Testis (tissue), 3 donors: ENCODE data around the gene S100A5. TPM values are rescaled to one million over a fixed set of nuclear protein-coding genes. Genes with fewer than 3 reads are reported as not detected.

Experiments used
- DNase-seq: peaks from one replicate; pipeline ENCODE4 v3.0.0-alpha.2; 2019
- H3K27ac ChIP-seq, 2 donors: fragments of 200-600 bp; sonication (generic); one replicate each; pipeline ENCODE4 v1.5.1; 2019
- H3K27me3 ChIP-seq: fragments of 200-600 bp; sonication (generic); one replicate; pipeline ENCODE4 v1.5.1; 2019
- H3K36me3 ChIP-seq: fragments of 200-600 bp; sonication (generic); one replicate; pipeline ENCODE4 v1.5.1; 2017; ENCODE audit warnings: low read depth; ENCODE audit errors: missing control alignments
- H3K4me1 ChIP-seq: fragments of 200-600 bp; sonication (generic); one replicate; pipeline ENCODE4 v1.5.1; 2019
- H3K4me3 ChIP-seq, 2 donors: fragments of 200-600 bp; sonication (generic); one replicate each; pipeline ENCODE4 v1.5.1; 2017 to 2019
- H3K9me3 ChIP-seq: fragments of 200-600 bp; sonication (generic); one replicate; pipeline ENCODE4 v1.5.1; 2017
- POLR2A ChIP-seq: fragments of 450-650 bp; IDR thresholded peaks from one replicate; pipeline ENCODE4 v1.6.1; 2017; ENCODE audit warnings: antibody characterized with exemption, mild to moderate bottlenecking, moderate library complexity
- WGBS, 2 donors: methylation state at CpG; one replicate each; pipeline ENCODE4 v1.1.5; 2018; 5-methylcytosine and 5-hydroxymethylcytosine counted together
- intact Hi-C: fragments of 100-400 bp; cut with DNase I; formaldehyde crosslinking; loops from one replicate; pipeline ENCODE4 v1.15.1; 2023; ENCODE audit warnings: low total_unique reads
- polyA plus RNA-seq: library from polyadenylated mRNA; stranded (reverse); fragments of 350-450 nt; fragmentation: Illumina TruSeq; extraction: RNeasy Lipid Tissue Mini Kit (QIAGEN cat#74804); gene quantifications from one replicate; pipeline ENCODE4 v1.2.3, GENCODE V29; 2014; ENCODE audit warnings: low read depth, low replicate concordance; ENCODE audit not compliant: insufficient read depth
- total RNA-seq, 2 donors: library from RNA; depleted of rRNA; stranded (reverse); fragments of >200 nt; gene quantifications; one replicate each; pipeline ENCODE4 v1.2.3, GENCODE V29; 2016
- TF ChIP-seq, protein P1 (sequence below), 3 experiments: fragments of 450-650 bp in 2 of 3; fragments of 200-600 bp in 1 of 3; sonication (generic) in 1 of 3; IDR thresholded peaks; one replicate each; pipeline ENCODE4 v1.5.1; 2016 to 2019; ENCODE audit warnings: antibody characterized with exemption in 3 of 3, mild to moderate bottlenecking in 2 of 3, moderate library complexity in 1 of 3

S100A5 gene
- total and polyA plus RNA-seq, 3 donors from 2014 or later: 1.3 TPM; not detected in 2

DNA sequence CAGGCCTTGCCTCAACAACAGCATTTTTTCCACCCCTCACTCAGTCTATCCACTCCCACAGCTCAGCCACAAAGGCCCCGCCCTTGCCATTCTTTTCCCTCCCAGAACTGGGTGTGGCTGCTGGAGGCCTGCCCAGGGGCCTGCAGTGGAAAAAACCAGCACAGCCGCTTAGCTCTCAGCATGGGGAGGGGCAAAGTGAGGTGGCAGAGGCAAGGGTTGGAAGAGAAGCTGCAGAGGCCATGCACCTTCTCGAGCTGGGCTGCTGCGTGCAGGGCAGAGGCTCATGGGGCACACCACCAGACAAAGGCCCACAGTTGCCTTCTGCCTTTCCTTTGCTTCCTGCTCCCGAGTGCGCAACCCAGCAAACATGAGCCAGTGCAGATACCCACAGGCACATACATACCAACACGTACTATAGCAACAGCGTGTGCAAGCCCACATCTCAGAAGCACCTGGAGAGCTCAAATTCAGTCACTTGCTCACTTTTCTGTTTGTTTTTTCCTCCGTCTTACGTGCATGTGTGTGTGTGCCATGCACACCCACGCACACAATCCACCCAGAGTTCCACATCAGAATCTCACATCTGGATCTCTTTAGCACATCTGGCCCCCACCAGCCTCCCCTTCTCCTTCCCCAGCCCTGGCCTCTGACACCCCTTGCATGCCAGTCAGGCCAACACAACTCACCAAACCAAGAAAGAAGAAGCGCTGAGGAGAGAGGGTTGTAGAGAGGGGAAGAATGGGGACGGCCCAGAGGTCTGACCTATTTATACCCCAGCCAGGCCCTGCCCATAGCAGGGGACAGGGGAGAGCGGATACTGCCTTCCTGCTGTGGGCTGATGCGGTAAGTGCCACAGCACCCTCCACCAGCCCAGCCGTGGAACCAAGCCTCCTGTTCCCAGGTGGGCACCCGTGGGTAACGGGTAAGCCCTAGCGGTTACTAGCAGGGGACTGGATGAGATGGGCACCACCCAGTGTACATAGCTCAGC lies 4.6 kb upstream of the S100A5 start, which contains the start of gene S100A4:
S100A4 (minus strand) TSS at position 740 of the 989 bp plus-strand sequence. CDS start 1,012 bp downstream, outside the sequence.
- Histone ChIP-seq H3K9me3 (no peaks in the 10 kb centered on the region), H3K4me1 (peaks cover 25% of the 10 kb centered on the region), H3K27me3 (no peaks in the 10 kb centered on the region), H3K4me3 (peak within 1 kb of the TSS; percentile 6), H3K36me3 (no peaks in the 10 kb centered on the region), H3K27ac (peak within 1 kb of the TSS in 1 of 2 donors; percentile 80)
- WGBS, 2 donors: 59 to 63% methylated on average over 19 of the region's 19 CpGs
- peak; percentile 82 for DNase-seq
- TF ChIP-seq, protein P1, sequence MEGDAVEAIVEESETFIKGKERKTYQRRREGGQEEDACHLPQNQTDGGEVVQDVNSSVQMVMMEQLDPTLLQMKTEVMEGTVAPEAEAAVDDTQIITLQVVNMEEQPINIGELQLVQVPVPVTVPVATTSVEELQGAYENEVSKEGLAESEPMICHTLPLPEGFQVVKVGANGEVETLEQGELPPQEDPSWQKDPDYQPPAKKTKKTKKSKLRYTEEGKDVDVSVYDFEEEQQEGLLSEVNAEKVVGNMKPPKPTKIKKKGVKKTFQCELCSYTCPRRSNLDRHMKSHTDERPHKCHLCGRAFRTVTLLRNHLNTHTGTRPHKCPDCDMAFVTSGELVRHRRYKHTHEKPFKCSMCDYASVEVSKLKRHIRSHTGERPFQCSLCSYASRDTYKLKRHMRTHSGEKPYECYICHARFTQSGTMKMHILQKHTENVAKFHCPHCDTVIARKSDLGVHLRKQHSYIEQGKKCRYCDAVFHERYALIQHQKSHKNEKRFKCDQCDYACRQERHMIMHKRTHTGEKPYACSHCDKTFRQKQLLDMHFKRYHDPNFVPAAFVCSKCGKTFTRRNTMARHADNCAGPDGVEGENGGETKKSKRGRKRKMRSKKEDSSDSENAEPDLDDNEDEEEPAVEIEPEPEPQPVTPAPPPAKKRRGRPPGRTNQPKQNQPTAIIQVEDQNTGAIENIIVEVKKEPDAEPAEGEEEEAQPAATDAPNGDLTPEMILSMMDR (IDR thresholded peaks at IDR 0.05): no peak
- TF ChIP-seq POLR2A: no peak
- intact Hi-C loops: no loop called here

DNA sequence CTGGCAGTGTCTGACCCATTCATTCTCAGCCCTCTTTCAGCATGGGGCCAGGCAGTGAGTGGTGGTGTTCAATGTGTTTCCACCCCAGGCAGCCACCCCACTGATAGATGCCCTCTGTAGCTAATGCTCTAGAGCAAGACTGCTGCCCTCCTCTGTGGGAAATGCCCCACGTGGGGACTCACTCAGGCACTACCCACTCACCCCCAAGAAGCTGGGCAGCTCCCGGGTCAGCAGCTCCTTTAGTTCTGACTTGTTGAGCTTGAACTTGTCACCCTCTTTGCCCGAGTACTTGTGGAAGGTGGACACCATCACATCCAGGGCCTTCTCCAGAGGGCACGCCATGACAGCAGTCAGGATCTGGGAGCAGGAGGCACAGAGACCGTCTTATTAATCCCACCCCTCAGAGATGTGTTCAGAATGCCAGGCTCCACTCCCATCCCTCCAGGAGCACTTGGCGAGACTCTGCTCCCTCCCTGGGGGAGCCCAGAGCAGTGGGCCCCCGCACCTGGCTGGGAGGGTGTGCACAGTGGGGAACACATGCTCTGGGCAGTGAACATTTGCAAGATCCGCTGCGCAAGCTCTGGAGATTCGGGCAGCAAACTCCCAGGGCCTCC lies 3.8 kb upstream of the S100A5 start:
- Histone ChIP-seq H3K27me3 (no peaks in the 10 kb centered on the region), H3K27ac (peak overlapping the region in 1 of 2 donors; percentile 80), H3K9me3 (no peaks in the 10 kb centered on the region), H3K36me3 (no peaks in the 10 kb centered on the region), H3K4me1 (peaks cover 21% of the 10 kb centered on the region), H3K4me3 (no peak overlapping the region)
- intact Hi-C loops: no loop called here
- DNase-seq: no peak
- WGBS, 2 donors: 60 to 75% methylated on average over 6 to 10 of the region's 10 CpGs
- TF ChIP-seq POLR2A: no peak
- TF ChIP-seq, protein P1 (IDR thresholded peaks at IDR 0.05): no peak

DNA sequence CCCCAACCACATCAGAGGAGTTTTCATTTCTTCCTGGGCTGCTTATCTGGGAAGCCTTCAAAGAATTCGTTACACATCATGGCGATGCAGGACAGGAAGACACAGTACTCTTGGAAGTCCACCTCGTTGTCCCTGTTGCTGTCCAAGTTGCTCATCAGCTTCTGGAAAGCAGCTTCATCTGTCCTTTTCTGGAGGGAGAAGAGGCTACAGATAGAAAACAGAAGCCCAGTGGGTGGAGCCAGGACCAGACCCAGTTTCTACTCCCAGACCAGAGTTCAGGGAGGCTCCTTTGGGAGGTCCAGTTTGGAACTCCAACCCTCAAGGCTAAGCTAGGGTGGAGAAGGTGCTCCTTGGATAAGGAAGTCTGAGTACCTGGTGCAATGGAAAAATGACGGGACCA lies 3.0 kb upstream of the S100A5 start:
- Histone ChIP-seq H3K27ac (no peak overlapping the region), H3K36me3 (no peaks in the 10 kb centered on the region), H3K4me1 (peaks cover 13% of the 10 kb centered on the region), H3K9me3 (no peaks in the 10 kb centered on the region), H3K4me3 (no peak overlapping the region), H3K27me3 (no peaks in the 10 kb centered on the region)
- DNase-seq: no peak
- intact Hi-C loops: no loop called here
- WGBS, 2 donors: 63 to 64% methylated on average over 4 of the region's 4 CpGs
- no peak for TF ChIP-seq POLR2A
- TF ChIP-seq, protein P1 (IDR thresholded peaks at IDR 0.05): no peak

DNA sequence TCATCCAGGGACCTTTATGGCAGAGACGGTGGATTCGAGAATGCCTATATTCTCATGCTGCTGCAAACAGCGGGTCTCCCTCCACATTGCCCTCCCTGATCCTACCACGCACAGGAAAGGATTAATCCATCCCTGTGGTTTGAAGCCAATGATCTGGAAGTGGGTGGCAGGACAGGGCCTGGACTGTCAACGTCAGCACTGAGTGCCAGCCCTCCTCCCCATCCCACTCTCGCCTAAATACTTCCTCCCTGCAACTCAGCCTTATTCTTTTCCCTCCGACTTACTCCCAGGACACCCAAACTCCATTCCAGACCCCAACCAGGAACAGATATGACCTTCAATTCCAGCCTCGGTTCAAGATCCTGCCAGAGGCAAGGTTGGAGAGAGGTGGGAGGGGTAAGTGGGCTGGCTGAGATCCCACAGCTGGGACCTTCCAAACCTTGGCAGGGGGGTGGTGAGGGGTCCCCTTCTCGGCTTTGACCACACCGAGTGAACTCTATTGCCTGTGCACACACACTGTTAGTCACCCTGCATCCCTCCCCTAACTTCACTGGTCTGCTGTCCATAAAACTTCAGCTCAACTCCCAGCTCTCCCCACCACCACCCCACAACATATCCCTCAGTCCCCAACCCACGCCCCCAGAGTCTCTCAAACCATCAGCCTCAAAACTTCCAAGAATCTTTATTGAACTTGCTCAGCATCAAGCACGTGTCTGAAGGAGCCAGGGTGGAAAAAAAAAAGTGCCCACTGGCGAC lies 2.4 kb upstream of the S100A5 start:
- Histone ChIP-seq H3K36me3 (no peaks in the 10 kb centered on the region), H3K4me3 (no peak overlapping the region)
- no peak for DNase-seq

More for the DNA sequence above, 2.4 kb upstream of the S100A5 start:
- Histone ChIP-seq H3K27me3 (no peaks in the 10 kb centered on the region), H3K27ac (no peak overlapping the region), H3K9me3 (no peaks in the 10 kb centered on the region), H3K4me1 (peaks cover 11% of the 10 kb centered on the region)
- intact Hi-C loops: no loop called here
- no peak for TF ChIP-seq POLR2A
- TF ChIP-seq, protein P1 (IDR thresholded peaks at IDR 0.05): no peak
- 80 to 82% methylated on average over 11 to 13 of the region's 13 CpGs for WGBS, 2 donors
